Kidney epithelial cell (primary cell): Measurements from ENCODE around the gene GCAT. TPM values are rescaled to one million over a fixed set of nuclear protein-coding genes. Genes with fewer than 3 reads are reported as not detected.

Source experiments
- DNase-seq: peaks from one replicate; pipeline ENCODE4 v3.0.0-alpha.2; 2010; ENCODE audit warnings: low read depth
- H3K27me3 ChIP-seq: 2 replicates; pipeline ENCODE4 v1.6.0; 2011; ENCODE audit warnings: low read length; ENCODE audit not compliant: control insufficient read depth, insufficient read depth
- H3K36me3 ChIP-seq: 2 replicates; pipeline ENCODE4 v1.5.1; 2011; ENCODE audit warnings: low read length; ENCODE audit not compliant: control insufficient read depth, insufficient read depth
- H3K4me3 ChIP-seq: 2 replicates; pipeline ENCODE4 v1.5.1; 2011; ENCODE audit warnings: low read depth, mild to moderate bottlenecking, control low read depth, low read length
- CTCF ChIP-seq: IDR thresholded peaks from 2 replicates; pipeline ENCODE4 v1.5.1; 2011; ENCODE audit warnings: mild to moderate bottlenecking, moderate library complexity, low read length, control low read depth, inconsistent platforms; ENCODE audit not compliant: insufficient read depth, poor library complexity, severe bottlenecking
- total RNA-seq: library from RNA; depleted of rRNA; stranded (reverse); fragments of >200 nt; gene quantifications from 2 replicates; pipeline ENCODE4 v1.2.3, GENCODE V29; 2015

GCAT gene
- total RNA-seq, 1 donor from 2014 or later = 37.4 TPM

GRCh38 chr22:37824674-37825641 lies 17.2 kb downstream of the GCAT start:
- Histone ChIP-seq H3K36me3 (no peaks in the 10 kb centered on the region), H3K4me3 (peak overlapping the region; percentile 27), H3K27me3 (peaks cover 15% of the 10 kb centered on the region)
- TF ChIP-seq CTCF = no peak
- no peak for DNase-seq

- no peak for TF ChIP-seq CTCF
- Histone ChIP-seq H3K4me3 (no peak overlapping the region), H3K36me3 (no peaks in the 10 kb centered on the region), H3K27me3 (peaks cover 9% of the 10 kb centered on the region)
- no peak for DNase-seq
These were observed 19.3 kb downstream of the GCAT start for GRCh38 chr22:37827056-37827455.

- Histone ChIP-seq H3K4me3 (no peak overlapping the region), H3K27me3 (no peaks in the 10 kb centered on the region), H3K36me3 (peaks cover 2% of the 10 kb centered on the region)
- no peak for DNase-seq
- no peak for TF ChIP-seq CTCF
These were observed 22.5 kb downstream of the GCAT start for GRCh38 chr22:37830093-37830842.

GRCh38 chr22:37831472-37831871 lies 23.7 kb downstream of the GCAT start:
- H3K36me3 ChIP-seq = peaks cover 2% of the 10 kb centered on the region
- no peak overlapping the region for H3K4me3 ChIP-seq
- no peaks in the 10 kb centered on the region for H3K27me3 ChIP-seq
- no peak for TF ChIP-seq CTCF
- DNase-seq = no peak

DNA sequence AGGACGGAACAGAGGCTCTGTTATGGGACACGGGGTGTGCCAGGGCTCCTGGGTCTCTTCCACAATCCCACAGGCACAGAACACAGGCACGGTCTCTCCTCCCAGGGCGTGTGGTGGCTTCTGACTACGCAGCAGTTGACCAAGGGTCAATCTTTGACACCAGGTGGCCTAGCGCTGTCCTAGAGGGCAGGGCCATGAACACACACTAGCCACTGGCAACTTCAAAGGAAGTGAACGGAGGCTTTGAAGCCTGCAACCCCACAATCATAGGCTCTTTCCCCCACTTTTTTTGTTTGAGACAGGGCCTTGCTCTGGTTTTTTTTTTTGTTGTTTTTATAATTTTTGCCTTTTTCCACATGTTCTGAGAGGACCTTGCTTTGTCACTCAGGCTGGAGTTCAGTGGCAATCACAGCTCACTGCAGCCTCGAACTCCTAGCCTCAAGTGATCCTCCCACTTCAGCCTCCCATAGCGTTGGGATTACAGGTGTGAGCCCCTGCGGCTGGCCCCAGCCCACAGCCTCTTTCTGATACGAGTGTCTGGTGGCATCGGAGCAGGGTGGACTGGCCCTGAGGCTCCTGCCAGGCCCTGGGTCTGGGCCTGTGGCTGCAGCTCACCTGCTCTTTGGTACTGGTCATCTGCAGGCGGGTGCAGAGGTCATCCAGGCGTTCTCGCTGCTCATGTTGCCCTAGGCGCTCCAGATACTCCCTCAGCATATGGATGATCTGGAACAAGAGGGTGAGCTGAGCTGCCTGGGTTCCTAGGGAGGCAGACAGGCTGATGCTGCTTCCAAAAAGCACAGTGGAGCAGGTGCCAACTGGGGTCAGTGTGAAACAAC lies 24.5 kb downstream of the GCAT start:
- Histone ChIP-seq H3K27me3 (no peaks in the 10 kb centered on the region), H3K4me3 (no peak overlapping the region), H3K36me3 (peaks cover 2% of the 10 kb centered on the region)
- TF ChIP-seq CTCF = no peak
- DNase-seq = no peak
